BLaER1 (cell line): Measurements from ENCODE around the gene ATF3.

Experiments used
- H3K27ac ChIP-seq: shearing (Covaris generic); formaldehyde crosslinking; 2 replicates; pipeline ENCODE4 v1.8.1; 2022
- H3K27me3 ChIP-seq: shearing (Covaris generic); formaldehyde crosslinking; 2 replicates; pipeline ENCODE4 v1.8.1; 2022
- H3K36me3 ChIP-seq: shearing (Covaris generic); formaldehyde crosslinking; 2 replicates; pipeline ENCODE4 v1.8.1; 2022
- H3K4me1 ChIP-seq: shearing (Covaris generic); formaldehyde crosslinking; 2 replicates; pipeline ENCODE4 v1.8.1; 2022
- H3K4me2 ChIP-seq: shearing (Covaris generic); formaldehyde crosslinking; 2 replicates; pipeline ENCODE4 v1.8.1; 2022
- H3K4me3 ChIP-seq: shearing (Covaris generic); formaldehyde crosslinking; 2 replicates; pipeline ENCODE4 v1.8.1; 2022
- H3K9ac ChIP-seq: shearing (Covaris generic); formaldehyde crosslinking; 2 replicates; pipeline ENCODE4 v1.8.1; 2022
- H3K9me3 ChIP-seq: shearing (Covaris generic); formaldehyde crosslinking; 2 replicates; pipeline ENCODE4 v1.8.1; 2022
- H4K20me1 ChIP-seq: shearing (Covaris generic); formaldehyde crosslinking; 2 replicates; pipeline ENCODE4 v1.8.1; 2022
- Cebpa-rat ChIP-seq: shearing (Covaris generic); IDR thresholded peaks from 2 replicates; pipeline ENCODE4 v1.8.1; 2022

The ATF3 gene, protein sequence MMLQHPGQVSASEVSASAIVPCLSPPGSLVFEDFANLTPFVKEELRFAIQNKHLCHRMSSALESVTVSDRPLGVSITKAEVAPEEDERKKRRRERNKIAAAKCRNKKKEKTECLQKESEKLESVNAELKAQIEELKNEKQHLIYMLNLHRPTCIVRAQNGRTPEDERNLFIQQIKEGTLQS

GRCh38 chr1:212608392-212608958 lies at the start of gene ATF3:
ATF3 (plus strand) TSS chr1:212608761; CDS start chr1:212615022, 6,261 bp downstream.
- Histone ChIP-seq H3K4me3 (peak within 1 kb of the TSS; percentile 79), H3K27me3 (peaks cover 50% of the 10 kb centered on the region), H3K27ac (peak within 1 kb of the TSS; percentile 93), H3K9me3 (no peaks in the 10 kb centered on the region), H3K4me1 (peaks cover 30% of the 10 kb centered on the region), H3K9ac (peak within 1 kb of the TSS; percentile 94), H3K4me2 (peak within 1 kb of the TSS; percentile 97), H4K20me1 (peaks cover 75% of the 10 kb centered on the region), H3K36me3 (0 out of 2 replicates have a peak, but pooled peaks cover under 1% of the 10 kb centered on the region)
- TF ChIP-seq Cebpa-rat: peak; percentile 97

GRCh38 chr1:212559929-212560328 lies 48.6 kb upstream of the ATF3 start:
- Histone ChIP-seq H3K27ac (no peak overlapping the region), H3K9ac (no peak overlapping the region), H3K36me3 (no peaks in the 10 kb centered on the region), H3K9me3 (no peaks in the 10 kb centered on the region), H3K4me2 (no peak overlapping the region), H3K4me3 (no peak overlapping the region), H3K27me3 (no peaks in the 10 kb centered on the region), H4K20me1 (no peaks in the 10 kb centered on the region), H3K4me1 (peaks cover 13% of the 10 kb centered on the region)
- no peak for TF ChIP-seq Cebpa-rat

GRCh38 chr1:212560933-212561460 lies 47.6 kb upstream of the ATF3 start:
- H4K20me1 ChIP-seq: no peaks in the 10 kb centered on the region

GRCh38 chr1:212561501-212561931 lies 47.0 kb upstream of the ATF3 start:
- Histone ChIP-seq H3K9ac (no peak overlapping the region), H3K36me3 (no peaks in the 10 kb centered on the region), H3K9me3 (no peaks in the 10 kb centered on the region), H4K20me1 (no peaks in the 10 kb centered on the region), H3K4me3 (no peak overlapping the region), H3K4me1 (peaks cover 25% of the 10 kb centered on the region), H3K27ac (no peak overlapping the region), H3K27me3 (no peaks in the 10 kb centered on the region), H3K4me2 (no peak overlapping the region)
- no peak for TF ChIP-seq Cebpa-rat

More at GRCh38 chr1:212560933-212561460, 47.6 kb upstream of the ATF3 start:
- Histone ChIP-seq H3K27me3 (no peaks in the 10 kb centered on the region), H3K27ac (no peak overlapping the region), H3K4me2 (no peak overlapping the region), H3K36me3 (no peaks in the 10 kb centered on the region), H3K4me3 (no peak overlapping the region), H3K9ac (no peak overlapping the region), H3K4me1 (peaks cover 20% of the 10 kb centered on the region), H3K9me3 (no peaks in the 10 kb centered on the region)
- no peak for TF ChIP-seq Cebpa-rat

- Histone ChIP-seq H4K20me1 (no peaks in the 10 kb centered on the region), H3K27ac (no peak overlapping the region), H3K4me2 (no peak overlapping the region), H3K36me3 (no peaks in the 10 kb centered on the region), H3K4me3 (no peak overlapping the region), H3K4me1 (peaks cover 37% of the 10 kb centered on the region), H3K9me3 (no peaks in the 10 kb centered on the region), H3K27me3 (no peaks in the 10 kb centered on the region), H3K9ac (no peak overlapping the region)
- no peak for TF ChIP-seq Cebpa-rat
Observed at GRCh38 chr1:212562771-212563170, 45.8 kb upstream of the ATF3 start.

DNA sequence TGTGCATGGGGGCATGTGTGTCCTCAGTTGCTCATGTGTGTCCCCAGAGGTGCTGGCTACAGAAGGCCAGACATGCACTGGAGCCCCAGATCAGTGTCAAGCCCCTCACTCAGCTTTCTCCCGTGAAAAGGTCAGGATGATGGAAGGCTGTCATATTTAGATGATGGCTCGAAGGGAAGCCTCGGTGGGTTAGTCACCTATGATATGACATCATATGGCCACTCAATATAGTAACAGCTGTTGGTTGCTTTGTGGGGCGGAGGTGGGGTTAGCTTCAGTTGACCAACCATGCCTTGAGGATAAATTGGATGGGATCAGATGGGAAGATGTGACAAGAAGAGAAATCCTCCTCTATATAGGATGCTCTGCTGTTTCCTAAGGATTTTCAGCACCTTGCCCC lies 43.5 kb upstream of the ATF3 start:
- Histone ChIP-seq H3K4me3 (no peak overlapping the region), H4K20me1 (no peaks in the 10 kb centered on the region), H3K27me3 (no peaks in the 10 kb centered on the region), H3K9ac (no peak overlapping the region), H3K4me1 (peaks cover 24% of the 10 kb centered on the region), H3K4me2 (no peak overlapping the region), H3K27ac (no peak overlapping the region), H3K9me3 (no peaks in the 10 kb centered on the region), H3K36me3 (no peaks in the 10 kb centered on the region)
- no peak for TF ChIP-seq Cebpa-rat

GRCh38 chr1:212565571-212566305 lies 42.8 kb upstream of the ATF3 start:
- Histone ChIP-seq H3K4me2 (peak overlapping the region; percentile 82), H3K9ac (no peak overlapping the region), H3K27me3 (no peaks in the 10 kb centered on the region), H3K9me3 (no peaks in the 10 kb centered on the region), H3K4me3 (no peak overlapping the region), H4K20me1 (no peaks in the 10 kb centered on the region), H3K4me1 (peaks cover 24% of the 10 kb centered on the region), H3K27ac (no peak overlapping the region), H3K36me3 (no peaks in the 10 kb centered on the region)
- no peak for TF ChIP-seq Cebpa-rat

- H3K9me3 ChIP-seq: no peaks in the 10 kb centered on the region
- H3K4me3 ChIP-seq: peak overlapping the region; percentile 68
- TF ChIP-seq Cebpa-rat: no peak
- no peaks in the 10 kb centered on the region for H4K20me1 ChIP-seq
- peaks cover 24% of the 10 kb centered on the region for H3K4me1 ChIP-seq
- H3K4me2 ChIP-seq: peak overlapping the region; percentile 82
- no peaks in the 10 kb centered on the region for H3K27me3 ChIP-seq
- H3K27ac ChIP-seq: peak overlapping the region; percentile 62
- H3K36me3 ChIP-seq: no peaks in the 10 kb centered on the region
- peak overlapping the region; percentile 76 for H3K9ac ChIP-seq
Observed at GRCh38 chr1:212566522-212567479, 41.8 kb upstream of the ATF3 start.

- H3K4me2 ChIP-seq: peak overlapping the region; percentile 82
- H3K27ac ChIP-seq: 0 out of 2 replicates have a peak overlapping the region, but pooled peaks have one; percentile 62
Observed at GRCh38 chr1:212567638-212568037, 40.9 kb upstream of the ATF3 start.

More at GRCh38 chr1:212567638-212568037, 40.9 kb upstream of the ATF3 start:
- no peaks in the 10 kb centered on the region for H3K27me3 ChIP-seq
- TF ChIP-seq Cebpa-rat: no peak
- H3K4me1 ChIP-seq: peaks cover 24% of the 10 kb centered on the region
- no peaks in the 10 kb centered on the region for H4K20me1 ChIP-seq
- H3K9ac ChIP-seq: no peak overlapping the region
- no peaks in the 10 kb centered on the region for H3K9me3 ChIP-seq
- no peak overlapping the region for H3K4me3 ChIP-seq
- no peaks in the 10 kb centered on the region for H3K36me3 ChIP-seq
